Fibroblast of mammary gland (primary cell): Measurements from ENCODE around the gene ZNF467.

Experiments used
- DNase-seq: peaks from one replicate; pipeline ENCODE4 v3.0.0-alpha.2; 2010; ENCODE audit warnings: low read depth
- H3K4me3 ChIP-seq: 2 replicates; pipeline ENCODE4 v1.5.1; 2011; ENCODE audit warnings: low read depth, mild to moderate bottlenecking, low read length, moderate library complexity; ENCODE audit not compliant: control insufficient read depth
- TF ChIP-seq, protein P1 (sequence below): conservative IDR thresholded peaks from 2 replicates; pipeline ENCODE4 v1.5.1; 2011; ENCODE audit warnings: low read depth, low read length, inconsistent platforms; ENCODE audit not compliant: control insufficient read depth, insufficient read depth

The ZNF467 gene

DNA sequence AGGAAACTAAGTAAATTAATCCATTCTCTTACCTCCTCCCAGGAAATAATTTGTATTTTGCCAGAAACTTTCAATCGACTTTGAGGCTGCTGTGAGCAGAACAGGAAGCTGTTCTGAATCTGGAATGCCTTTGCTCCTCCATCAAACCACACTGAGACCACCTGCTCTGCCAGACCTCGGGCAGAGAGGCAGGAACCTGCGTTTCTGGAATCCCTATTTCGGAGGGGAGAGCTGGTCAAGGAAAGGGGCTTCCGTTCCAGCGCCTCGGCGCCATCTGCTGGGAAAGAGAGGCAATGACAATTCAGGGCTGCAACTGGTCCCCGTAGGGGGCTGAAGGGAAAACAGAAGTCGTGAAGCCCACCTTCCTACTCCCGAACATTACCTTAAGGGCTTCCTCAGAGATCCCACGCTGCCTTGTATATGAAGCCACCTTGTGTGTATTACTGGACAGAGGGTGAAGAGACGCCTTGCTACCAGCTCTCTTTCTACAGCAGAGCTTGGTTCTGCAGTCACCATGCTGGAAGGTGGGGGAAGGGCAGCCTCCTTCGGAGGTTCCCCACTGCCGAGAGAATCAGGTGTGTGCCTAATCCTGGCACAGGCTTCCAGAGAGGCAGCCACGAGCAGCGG lies 31.2 kb downstream of the ZNF467 start:
- TF ChIP-seq, protein P1, sequence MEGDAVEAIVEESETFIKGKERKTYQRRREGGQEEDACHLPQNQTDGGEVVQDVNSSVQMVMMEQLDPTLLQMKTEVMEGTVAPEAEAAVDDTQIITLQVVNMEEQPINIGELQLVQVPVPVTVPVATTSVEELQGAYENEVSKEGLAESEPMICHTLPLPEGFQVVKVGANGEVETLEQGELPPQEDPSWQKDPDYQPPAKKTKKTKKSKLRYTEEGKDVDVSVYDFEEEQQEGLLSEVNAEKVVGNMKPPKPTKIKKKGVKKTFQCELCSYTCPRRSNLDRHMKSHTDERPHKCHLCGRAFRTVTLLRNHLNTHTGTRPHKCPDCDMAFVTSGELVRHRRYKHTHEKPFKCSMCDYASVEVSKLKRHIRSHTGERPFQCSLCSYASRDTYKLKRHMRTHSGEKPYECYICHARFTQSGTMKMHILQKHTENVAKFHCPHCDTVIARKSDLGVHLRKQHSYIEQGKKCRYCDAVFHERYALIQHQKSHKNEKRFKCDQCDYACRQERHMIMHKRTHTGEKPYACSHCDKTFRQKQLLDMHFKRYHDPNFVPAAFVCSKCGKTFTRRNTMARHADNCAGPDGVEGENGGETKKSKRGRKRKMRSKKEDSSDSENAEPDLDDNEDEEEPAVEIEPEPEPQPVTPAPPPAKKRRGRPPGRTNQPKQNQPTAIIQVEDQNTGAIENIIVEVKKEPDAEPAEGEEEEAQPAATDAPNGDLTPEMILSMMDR: peak; percentile 92
- DNase-seq: peak; percentile 48
- H3K4me3 ChIP-seq: no peak overlapping the region

DNA sequence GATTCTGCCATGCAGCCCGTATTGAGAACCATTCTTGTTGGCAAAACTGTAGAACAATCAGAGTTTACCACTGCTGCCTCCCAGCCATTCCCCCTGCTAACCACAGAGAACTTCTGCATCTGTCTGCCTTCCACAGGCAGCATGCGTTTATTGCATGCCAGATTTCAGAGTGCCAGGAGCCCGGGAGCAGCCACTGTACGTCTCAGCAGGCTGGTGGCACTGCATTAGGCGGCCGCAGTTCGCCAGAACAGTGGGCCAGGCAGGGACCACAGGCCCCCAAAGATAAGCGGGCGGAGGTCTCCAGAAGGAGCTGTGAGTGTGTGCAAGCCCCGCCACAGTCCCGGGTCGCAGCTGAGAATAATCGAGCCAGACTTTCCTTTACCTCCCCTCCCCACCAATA lies 31.8 kb downstream of the ZNF467 start:
- TF ChIP-seq, protein P1: no peak
- no peak for DNase-seq
- H3K4me3 ChIP-seq: no peak overlapping the region

DNA sequence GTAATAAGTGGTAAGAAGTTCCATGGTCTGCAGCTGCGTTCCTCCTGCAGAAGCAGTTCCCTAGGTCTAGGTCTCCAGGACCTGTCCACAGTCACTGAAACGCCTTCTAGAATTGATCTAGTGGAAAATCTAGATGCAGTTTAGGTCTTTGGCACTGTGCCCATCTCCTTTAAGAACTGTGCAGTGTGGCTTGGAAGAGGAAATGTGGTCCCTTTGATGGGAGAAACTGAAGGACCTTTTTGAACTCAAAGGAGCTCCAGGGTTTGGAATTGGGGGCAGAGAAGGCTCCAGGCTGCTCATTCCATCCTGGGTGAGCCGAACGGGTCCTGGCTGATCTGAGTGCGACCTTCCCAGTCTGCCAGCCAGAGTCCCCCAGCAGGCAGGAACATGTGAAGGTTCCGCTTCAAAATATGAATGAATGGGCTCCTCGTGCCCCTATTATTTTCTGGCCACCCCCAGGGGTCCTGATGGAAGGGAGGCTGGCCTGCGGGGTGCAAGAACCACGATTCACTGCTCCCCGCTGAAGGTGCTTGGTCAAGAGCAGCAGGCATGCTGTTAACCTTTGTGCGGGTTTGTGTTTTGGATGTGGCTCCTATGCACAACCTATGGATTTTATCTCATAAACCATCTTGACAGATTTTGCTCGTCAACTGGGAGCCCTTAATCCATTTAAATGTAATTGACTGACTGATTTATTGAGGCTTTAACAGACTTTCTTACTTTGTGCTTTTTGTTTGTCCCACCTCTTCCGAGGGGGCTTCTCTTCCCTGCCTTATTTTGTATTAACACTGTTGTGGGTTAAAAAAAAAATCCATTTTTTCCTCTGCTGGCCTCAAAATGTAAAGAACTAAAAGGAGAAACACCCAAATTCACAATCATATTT lies 36.7 kb downstream of the ZNF467 start:
- TF ChIP-seq, protein P1: no peak
- DNase-seq: no peak
- no peak overlapping the region for H3K4me3 ChIP-seq

DNA sequence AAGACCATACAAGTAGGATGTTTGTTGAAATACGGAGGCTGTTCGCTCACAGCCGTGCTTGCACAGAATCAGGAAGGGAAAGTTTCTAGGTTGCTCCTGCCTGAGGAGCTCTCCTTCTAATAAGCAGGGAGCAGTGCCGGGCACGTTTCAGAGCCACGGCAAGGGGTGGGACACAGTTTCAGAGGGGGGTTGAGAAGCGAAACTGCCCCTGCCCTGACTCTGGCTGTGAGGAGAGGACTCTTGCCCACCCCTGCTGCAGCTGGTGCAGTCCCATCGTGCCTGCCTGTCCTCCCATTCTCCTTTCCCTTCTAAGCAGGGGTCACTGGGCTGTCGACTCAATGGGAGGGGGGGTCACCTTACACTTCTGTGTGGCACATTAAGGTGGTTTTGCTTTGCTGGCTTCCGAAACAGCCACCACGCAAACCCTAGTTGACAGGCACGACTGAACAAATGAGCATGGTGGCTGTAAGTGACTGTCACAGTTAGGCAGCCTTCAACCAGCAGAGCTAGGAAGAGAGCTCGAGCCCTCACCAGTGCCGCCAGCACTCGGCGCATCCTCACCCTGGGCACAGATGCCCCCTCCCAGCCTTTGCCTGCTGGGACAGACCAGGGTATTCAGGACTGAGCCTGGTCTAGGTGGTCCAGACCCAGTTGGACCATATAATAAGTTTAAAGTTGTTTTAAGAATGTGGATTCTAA lies 37.5 kb downstream of the ZNF467 start:
- TF ChIP-seq, protein P1: no peak
- H3K4me3 ChIP-seq: no peak overlapping the region
- no peak for DNase-seq

DNA sequence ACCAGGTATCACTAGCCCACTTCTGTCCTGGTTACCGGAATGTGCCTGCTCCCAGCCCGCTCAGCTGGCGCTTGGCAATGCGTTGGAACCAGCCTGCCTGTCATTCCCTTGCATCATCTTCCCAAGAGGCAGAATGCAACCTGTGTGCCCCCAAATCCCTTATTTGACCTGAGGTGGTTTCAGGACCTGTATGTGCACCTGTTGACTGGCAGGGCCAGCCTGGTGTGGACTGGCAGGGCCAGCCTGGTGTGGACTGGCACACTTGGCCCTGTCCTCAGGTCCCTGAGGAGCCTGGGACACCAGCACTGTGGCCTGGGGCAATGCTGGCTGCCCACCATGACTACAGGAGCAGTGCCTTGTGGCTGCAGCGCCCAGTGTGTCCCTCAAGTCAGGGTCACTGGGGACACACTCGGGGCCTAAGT lies 38.2 kb downstream of the ZNF467 start:
- TF ChIP-seq, protein P1: no peak
- no peak overlapping the region for H3K4me3 ChIP-seq
- DNase-seq: no peak

DNA sequence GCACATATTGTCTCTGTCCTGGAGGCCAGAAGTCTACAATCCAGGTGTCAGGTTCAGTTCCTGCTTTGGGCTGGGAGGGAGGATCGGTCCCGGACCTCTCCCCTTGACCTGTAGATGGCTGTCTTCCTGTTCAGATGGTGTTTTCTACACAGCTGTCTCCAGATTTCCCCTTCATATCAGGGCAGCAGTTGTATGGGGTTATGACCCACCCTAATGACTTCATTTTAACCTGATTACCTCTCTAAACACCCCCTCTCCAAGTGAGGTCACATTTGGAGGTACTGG lies 38.7 kb downstream of the ZNF467 start:
- TF ChIP-seq, protein P1: no peak
- H3K4me3 ChIP-seq: no peak overlapping the region
- no peak for DNase-seq
